Vagina (tissue), 2 donors: ENCODE results near the gene LHFPL5.

Source experiments
- POLR2AphosphoS5 ChIP-seq, 2 donors: sonication (generic); formaldehyde crosslinking; IDR thresholded peaks; one replicate each; pipeline ENCODE4 v1.9.0; 2017; ENCODE audit warnings: antibody characterized with exemption in 2 of 2, mild to moderate bottlenecking in 2 of 2, low read depth in 1 of 2; ENCODE audit not compliant: insufficient read depth in 1 of 2
- TF ChIP-seq, protein P1 (sequence below), 3 experiments: fragments of 450-650 bp in 2 of 3; fragments of 200-600 bp in 1 of 3; sonication (generic) in 1 of 3; IDR thresholded peaks; one replicate each; pipeline ENCODE4 v1.5.1; 2017 to 2019; ENCODE audit warnings: antibody characterized with exemption in 3 of 3, mild to moderate bottlenecking in 2 of 3, moderate library complexity in 2 of 3

DNA sequence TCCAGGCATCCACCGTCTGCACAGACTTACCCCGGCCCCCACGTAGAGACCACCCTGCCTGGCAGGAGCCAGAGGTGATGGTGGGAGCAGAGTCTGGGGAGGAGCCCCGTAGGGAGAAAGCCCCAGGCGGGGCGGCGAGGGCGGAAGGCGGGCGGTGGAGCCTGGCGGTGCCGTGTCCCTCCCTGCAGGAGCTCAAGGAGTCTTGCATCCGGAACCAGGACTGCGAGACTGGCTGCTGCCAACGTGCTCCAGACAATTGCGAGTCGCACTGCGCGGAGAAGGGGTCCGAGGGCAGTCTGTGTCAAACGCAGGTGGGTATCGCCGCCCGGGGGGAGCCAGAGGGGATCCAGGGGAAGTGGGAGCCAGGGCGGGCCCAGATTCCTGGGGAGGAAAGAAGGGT lies 18.3 kb upstream of the LHFPL5 start:
- TF ChIP-seq, protein P1, sequence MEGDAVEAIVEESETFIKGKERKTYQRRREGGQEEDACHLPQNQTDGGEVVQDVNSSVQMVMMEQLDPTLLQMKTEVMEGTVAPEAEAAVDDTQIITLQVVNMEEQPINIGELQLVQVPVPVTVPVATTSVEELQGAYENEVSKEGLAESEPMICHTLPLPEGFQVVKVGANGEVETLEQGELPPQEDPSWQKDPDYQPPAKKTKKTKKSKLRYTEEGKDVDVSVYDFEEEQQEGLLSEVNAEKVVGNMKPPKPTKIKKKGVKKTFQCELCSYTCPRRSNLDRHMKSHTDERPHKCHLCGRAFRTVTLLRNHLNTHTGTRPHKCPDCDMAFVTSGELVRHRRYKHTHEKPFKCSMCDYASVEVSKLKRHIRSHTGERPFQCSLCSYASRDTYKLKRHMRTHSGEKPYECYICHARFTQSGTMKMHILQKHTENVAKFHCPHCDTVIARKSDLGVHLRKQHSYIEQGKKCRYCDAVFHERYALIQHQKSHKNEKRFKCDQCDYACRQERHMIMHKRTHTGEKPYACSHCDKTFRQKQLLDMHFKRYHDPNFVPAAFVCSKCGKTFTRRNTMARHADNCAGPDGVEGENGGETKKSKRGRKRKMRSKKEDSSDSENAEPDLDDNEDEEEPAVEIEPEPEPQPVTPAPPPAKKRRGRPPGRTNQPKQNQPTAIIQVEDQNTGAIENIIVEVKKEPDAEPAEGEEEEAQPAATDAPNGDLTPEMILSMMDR (IDR thresholded peaks at IDR 0.05): no peak
- no peak for TF ChIP-seq POLR2AphosphoS5 (IDR thresholded peaks at IDR 0.05; ENCODE audit: insufficient read depth in 1 of 2, low read depth in 1 of 2)
